Measurements from ENCODE around the gene GFPT2.
A peak's percentile ranks its signal among the peaks of the same experiment; 100 is the strongest.

Gene GFPT2

DNA sequence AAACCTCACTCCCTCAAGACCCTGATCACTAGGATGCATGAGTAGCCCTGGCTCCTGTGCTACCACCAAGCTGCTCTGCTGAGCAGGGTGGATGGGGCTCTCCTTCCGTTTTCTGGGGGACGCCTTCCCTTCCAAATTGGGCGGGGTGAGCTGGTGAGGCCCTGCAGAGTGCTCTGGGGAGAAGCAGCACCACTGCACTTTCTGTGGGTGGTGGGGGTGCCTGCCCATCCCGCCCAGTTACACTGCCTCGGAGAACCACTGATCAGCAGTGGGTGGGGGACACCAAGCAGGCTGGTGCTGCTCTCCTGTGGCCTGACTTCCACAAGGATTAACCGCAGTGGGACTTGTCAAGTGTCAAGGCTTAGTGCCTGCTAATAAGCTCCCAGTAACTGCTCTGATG lies 19.0 kb downstream of the GFPT2 start:
- TF ChIP-seq, protein P1, sequence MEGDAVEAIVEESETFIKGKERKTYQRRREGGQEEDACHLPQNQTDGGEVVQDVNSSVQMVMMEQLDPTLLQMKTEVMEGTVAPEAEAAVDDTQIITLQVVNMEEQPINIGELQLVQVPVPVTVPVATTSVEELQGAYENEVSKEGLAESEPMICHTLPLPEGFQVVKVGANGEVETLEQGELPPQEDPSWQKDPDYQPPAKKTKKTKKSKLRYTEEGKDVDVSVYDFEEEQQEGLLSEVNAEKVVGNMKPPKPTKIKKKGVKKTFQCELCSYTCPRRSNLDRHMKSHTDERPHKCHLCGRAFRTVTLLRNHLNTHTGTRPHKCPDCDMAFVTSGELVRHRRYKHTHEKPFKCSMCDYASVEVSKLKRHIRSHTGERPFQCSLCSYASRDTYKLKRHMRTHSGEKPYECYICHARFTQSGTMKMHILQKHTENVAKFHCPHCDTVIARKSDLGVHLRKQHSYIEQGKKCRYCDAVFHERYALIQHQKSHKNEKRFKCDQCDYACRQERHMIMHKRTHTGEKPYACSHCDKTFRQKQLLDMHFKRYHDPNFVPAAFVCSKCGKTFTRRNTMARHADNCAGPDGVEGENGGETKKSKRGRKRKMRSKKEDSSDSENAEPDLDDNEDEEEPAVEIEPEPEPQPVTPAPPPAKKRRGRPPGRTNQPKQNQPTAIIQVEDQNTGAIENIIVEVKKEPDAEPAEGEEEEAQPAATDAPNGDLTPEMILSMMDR (IDR thresholded peaks at IDR 0.05; ENCODE audit: insufficient read depth, low read length, missing control alignments): no peak
- DNase-seq (ENCODE audit: low read depth, low spot score): no peak
- H3K4me3 ChIP-seq (ENCODE audit: low read depth, low read length): no peak overlapping the region
- ChIA-PET POLR2A (interaction anchor here (1.2 to 1.5 kb wide), 2 partner anchors 9 to 19 kb away, joined by 3 to 5 read pairs; partner anchors contain the start of gene GFPT2), CTCF (interaction anchor here (0.8 to 3.4 kb wide), 5 partner anchors 8 to 39 kb away, joined by 3 to 21 read pairs (median 4); no protein-coding TSS in a partner anchor)

DNA sequence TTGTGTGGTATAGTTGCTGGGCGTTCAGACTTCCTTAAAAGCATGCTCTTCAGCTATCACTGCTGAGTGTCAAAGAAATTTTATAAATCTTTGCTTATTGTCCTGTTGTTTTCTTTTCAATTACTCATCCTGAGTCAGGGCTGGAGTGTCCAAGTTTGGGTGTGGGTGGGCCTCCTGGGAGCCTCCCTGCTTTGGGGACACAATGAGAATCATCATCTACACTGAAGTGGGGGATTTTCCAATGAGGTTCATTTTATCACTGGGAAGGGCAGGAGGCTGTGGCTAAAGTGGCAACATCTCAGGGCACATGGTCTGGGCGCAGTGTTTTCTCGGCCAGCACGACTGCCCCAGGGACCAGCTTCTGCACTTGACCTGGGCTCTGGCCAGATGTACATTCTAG lies 19.5 kb downstream of the GFPT2 start:
- ChIA-PET CTCF (interaction anchor here (1.0 to 3.4 kb wide), 5 partner anchors 9 to 18 kb away, joined by 3 to 21 read pairs (median 3); no protein-coding TSS in a partner anchor), POLR2A (interaction anchor here (1.2 to 1.5 kb wide), 2 partner anchors 10 to 20 kb away, joined by 3 to 5 read pairs; partner anchors contain the start of gene GFPT2)
- TF ChIP-seq, protein P1 (IDR thresholded peaks at IDR 0.05; ENCODE audit: insufficient read depth, low read length, missing control alignments): no peak
- no peak for DNase-seq (ENCODE audit: low read depth, low spot score)
- no peak overlapping the region for H3K4me3 ChIP-seq (ENCODE audit: low read depth, low read length)

DNA sequence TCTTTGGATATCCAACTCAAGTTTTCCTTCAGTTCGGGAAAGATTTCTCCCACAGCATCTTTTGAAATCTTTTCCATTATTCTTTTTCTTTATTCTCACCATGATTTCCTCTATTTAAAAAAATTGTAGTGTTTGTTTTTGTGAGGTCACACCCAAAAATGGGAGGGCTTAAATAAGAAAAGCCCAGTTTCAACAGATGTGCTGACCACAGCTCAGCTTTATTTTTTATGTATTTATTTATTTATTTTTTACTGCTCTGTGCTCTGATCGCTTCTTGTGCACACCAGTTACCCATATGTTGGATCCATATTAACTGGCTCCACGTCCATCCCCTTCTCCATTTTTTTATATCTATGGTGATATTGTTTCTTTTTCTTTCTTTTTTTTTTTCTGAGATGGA lies 20.3 kb downstream of the GFPT2 start:
- CTCF ChIA-PET: interaction anchor here (1.0 to 10.7 kb wide), 10 partner anchors 8 to 138 kb away, joined by 3 to 182 read pairs (median 16); no protein-coding TSS in a partner anchor

DNA sequence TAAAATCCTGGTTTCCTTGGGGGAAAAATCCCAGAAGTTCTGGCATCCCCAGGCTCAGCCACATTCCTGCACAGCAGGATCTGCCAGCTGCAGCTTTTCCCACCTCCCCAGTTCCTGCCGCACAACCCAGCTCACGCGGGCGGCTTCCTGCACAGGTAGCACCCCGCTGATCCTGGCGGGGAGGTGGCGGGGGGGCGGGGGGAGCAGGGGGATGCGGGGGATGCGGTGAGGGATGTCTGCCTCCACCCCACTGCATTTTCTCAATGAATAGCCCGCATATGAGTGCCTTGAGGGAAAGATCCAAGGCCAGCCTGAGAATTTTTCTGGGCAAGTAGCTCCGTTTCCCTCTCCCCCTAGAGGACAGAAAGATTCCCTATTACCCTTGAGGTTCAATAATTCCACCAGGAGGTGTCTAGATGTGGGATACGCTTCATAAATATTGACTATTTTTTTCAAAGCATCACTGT lies 21.1 kb downstream of the GFPT2 start:
- TF ChIP-seq, protein P1 (IDR thresholded peaks at IDR 0.05; ENCODE audit: insufficient read depth, low read length, missing control alignments): peak; percentile 6
- DNase-seq (ENCODE audit: low read depth, low spot score): no peak
- ChIA-PET CTCF (interaction anchor here (2.4 to 10.7 kb wide), 6 partner anchors 10 to 139 kb away, joined by 9 to 182 read pairs (median 38); no protein-coding TSS in a partner anchor), POLR2A (interaction anchor here (1.9 kb wide), 1 partner anchor 11 kb away, joined by 9 read pairs; no protein-coding TSS in a partner anchor)
- H3K4me3 ChIP-seq (ENCODE audit: low read depth, low read length): no peak overlapping the region

More for the DNA sequence above, 20.3 kb downstream of the GFPT2 start:
- DNase-seq (ENCODE audit: low read depth, low spot score): no peak
- no peak overlapping the region for H3K4me3 ChIP-seq (ENCODE audit: low read depth, low read length)
- TF ChIP-seq, protein P1 (IDR thresholded peaks at IDR 0.05; ENCODE audit: insufficient read depth, low read length, missing control alignments): no peak
- POLR2A ChIA-PET: interaction anchor here (1.5 to 1.9 kb wide), 2 partner anchors 11 to 21 kb away, joined by 5 to 9 read pairs; partner anchors contain the start of gene GFPT2

DNA sequence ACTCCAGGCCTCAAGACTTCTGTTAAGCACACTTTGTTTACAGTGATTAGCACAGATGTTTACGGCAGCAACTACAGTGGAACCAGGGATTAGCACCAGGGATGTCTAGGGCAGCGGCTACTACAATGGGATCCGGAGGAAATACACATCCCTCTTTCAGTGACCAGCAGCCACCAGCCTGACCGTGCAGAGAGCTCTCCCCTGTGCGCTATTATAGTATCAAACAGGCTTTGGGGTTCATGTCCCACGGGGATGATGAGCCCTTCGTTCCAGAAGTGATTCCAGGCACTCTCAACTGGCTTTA lies 21.5 kb downstream of the GFPT2 start:
- ChIA-PET POLR2A (interaction anchor here (1.2 to 1.9 kb wide), 2 partner anchors 12 to 20 kb away, joined by 4 to 9 read pairs; no protein-coding TSS in a partner anchor), CTCF (interaction anchor here (1.2 to 10.7 kb wide), 8 partner anchors 10 to 139 kb away, joined by 3 to 182 read pairs (median 18); no protein-coding TSS in a partner anchor)
- no peak for DNase-seq (ENCODE audit: low read depth, low spot score)
- TF ChIP-seq, protein P1 (IDR thresholded peaks at IDR 0.05; ENCODE audit: insufficient read depth, low read length, missing control alignments): no peak
- no peak overlapping the region for H3K4me3 ChIP-seq (ENCODE audit: low read depth, low read length)
